ENCODE measurements around the gene OAS3.

- no peak for TF ChIP-seq CTCF (IDR thresholded peaks at IDR 0.05)
- TF ChIP-seq ZFX (IDR thresholded peaks at IDR 0.05; ENCODE audit: borderline replicate concordance) = no peak
These were observed 13.3 kb upstream of the OAS3 start for GRCh38 chr12:112924986-112925385.

Measured in 22Rv1 (cell line).